H9 (cell line): Measurements from ENCODE around the gene CNNM1. TPM values are rescaled to one million over a fixed set of nuclear protein-coding genes. Genes with fewer than 3 reads are reported as not detected.

Experiments
- DNase-seq: peaks from one replicate; pipeline ENCODE4 v3.0.0-alpha.2; 2017
- H2AFZ ChIP-seq: one replicate; pipeline ENCODE4 v1.6.1; 2013; ENCODE audit warnings: mild to moderate bottlenecking, low read length, control low read depth, moderate library complexity
- H2AK5ac ChIP-seq: 2 replicates; pipeline ENCODE4 v1.6.1; 2013; ENCODE audit warnings: low read length, control low read depth, mixed read lengths; ENCODE audit not compliant: insufficient read length
- H2BK120ac ChIP-seq: one replicate; pipeline ENCODE4 v1.6.1; 2013; ENCODE audit warnings: low read depth, mild to moderate bottlenecking, low read length, control low read depth, inconsistent platforms; ENCODE audit not compliant: poor library complexity, severe bottlenecking
- H2BK12ac ChIP-seq: 2 replicates; pipeline ENCODE4 v1.6.1; 2013; ENCODE audit warnings: low read length, control low read depth, mixed read lengths, low read depth; ENCODE audit not compliant: insufficient read length
- H2BK15ac ChIP-seq: 2 replicates; pipeline ENCODE4 v1.6.1; 2013; ENCODE audit warnings: low read depth, low read length, control low read depth
- H2BK20ac ChIP-seq: one replicate; pipeline ENCODE4 v1.6.1; 2013; ENCODE audit warnings: low read depth, mild to moderate bottlenecking, low read length, control low read depth, inconsistent platforms; ENCODE audit not compliant: poor library complexity, severe bottlenecking
- H2BK5ac ChIP-seq: 2 replicates; pipeline ENCODE4 v1.6.1; 2013; ENCODE audit warnings: low read length, control low read depth, mixed read lengths; ENCODE audit not compliant: insufficient read length
- H3K14ac ChIP-seq: 2 replicates; pipeline ENCODE4 v1.6.1; 2013; ENCODE audit warnings: low read length, control low read depth; ENCODE audit not compliant: insufficient read depth
- H3K18ac ChIP-seq: 2 replicates; pipeline ENCODE4 v1.6.1; 2013; ENCODE audit warnings: low read depth, mild to moderate bottlenecking, mixed read lengths, low read length, control low read depth; ENCODE audit not compliant: insufficient read length
- H3K23ac ChIP-seq: 2 replicates; pipeline ENCODE4 v1.6.1; 2013; ENCODE audit warnings: low read length, control low read depth, mixed read lengths, low read depth; ENCODE audit not compliant: insufficient read length
- H3K23me2 ChIP-seq: 2 replicates; pipeline ENCODE4 v1.6.1; 2013; ENCODE audit warnings: low read depth, mild to moderate bottlenecking, mixed read lengths, low read length, control low read depth; ENCODE audit not compliant: insufficient read length, poor library complexity, severe bottlenecking
- H3K27ac ChIP-seq: 2 replicates; pipeline ENCODE4 v1.5.1; 2013; ENCODE audit warnings: low read length, control low read depth, mixed read lengths, low read depth; ENCODE audit not compliant: insufficient read length
- H3K27me3 ChIP-seq: 2 replicates; pipeline ENCODE4 v1.6.1; 2013; ENCODE audit warnings: low read length, control low read depth, inconsistent platforms; ENCODE audit not compliant: insufficient read depth
- H3K4ac ChIP-seq: 2 replicates; pipeline ENCODE4 v1.6.1; 2013; ENCODE audit warnings: low read depth, mild to moderate bottlenecking, control low read depth, inconsistent platforms, low read length, moderate library complexity
- H3K4me1 ChIP-seq: 2 replicates; pipeline ENCODE4 v1.6.1; 2013; ENCODE audit warnings: low read length, control low read depth, inconsistent platforms; ENCODE audit not compliant: insufficient read depth
- H3K4me2 ChIP-seq: 2 replicates; pipeline ENCODE4 v1.6.1; 2013; ENCODE audit warnings: low read length, control low read depth, mixed read lengths; ENCODE audit not compliant: insufficient read length, insufficient read depth
- H3K56ac ChIP-seq: 2 replicates; pipeline ENCODE4 v1.6.1; 2013; ENCODE audit warnings: low read depth, mild to moderate bottlenecking, mixed read lengths, low read length, control low read depth; ENCODE audit not compliant: insufficient read length
- H3K79me1 ChIP-seq: 2 replicates; pipeline ENCODE4 v1.6.1; 2013; ENCODE audit warnings: low read depth, mild to moderate bottlenecking, moderate library complexity, low read length, control low read depth, inconsistent platforms; ENCODE audit not compliant: insufficient read depth, poor library complexity, severe bottlenecking
- H3K79me2 ChIP-seq: 2 replicates; pipeline ENCODE4 v1.6.1; 2013; ENCODE audit warnings: low read length, control low read depth, inconsistent platforms; ENCODE audit not compliant: insufficient read depth
- H3K9ac ChIP-seq: 2 replicates; pipeline ENCODE4 v1.6.1; 2013; ENCODE audit warnings: low read length, control low read depth, mixed read lengths; ENCODE audit not compliant: insufficient read length; ENCODE audit errors: extremely low read depth
- H3K9me3 ChIP-seq: one replicate; pipeline ENCODE4 v1.6.1; 2013; ENCODE audit warnings: low read depth, low read length, inconsistent platforms; ENCODE audit not compliant: control insufficient read depth
- H3T11ph ChIP-seq: one replicate; pipeline ENCODE4 v1.6.1; 2013; ENCODE audit warnings: mild to moderate bottlenecking, low read length, control low read depth, inconsistent platforms
- H4K20me1 ChIP-seq: one replicate; pipeline ENCODE4 v1.6.1; 2013; ENCODE audit not compliant: control insufficient read depth, insufficient read length, insufficient read depth
- H4K5ac ChIP-seq: 2 replicates; pipeline ENCODE4 v1.6.1; 2013; ENCODE audit warnings: low read depth, mild to moderate bottlenecking, mixed read lengths, low read length, control low read depth; ENCODE audit not compliant: insufficient read length
- H4K8ac ChIP-seq: replicated peaks from 2 replicates; pipeline ENCODE4 v1.6.1; 2013; ENCODE audit warnings: low read length, control low read depth, mixed read lengths, low read depth; ENCODE audit not compliant: insufficient read length
- H4K91ac ChIP-seq: 2 replicates; pipeline ENCODE4 v1.6.1; 2013; ENCODE audit warnings: low read depth, mild to moderate bottlenecking, moderate library complexity, mixed read lengths, low read length, control low read depth; ENCODE audit not compliant: insufficient read length
- H3K27ac Mint-ChIP-seq, 3 experiments: 2 replicates in 2 of 3; 3 replicates in 1 of 3; pipeline ENCODE4 v1.8.0; 2020 to 2021; ENCODE audit warnings: mixed read lengths in 3 of 3, mild to moderate bottlenecking in 1 of 3, moderate library complexity in 1 of 3
- H3K27me3 Mint-ChIP-seq: 2 replicates; pipeline ENCODE4 v1.8.0; 2021; ENCODE audit warnings: low read depth, mild to moderate bottlenecking, moderate library complexity, mixed read lengths
- H3K36me3 Mint-ChIP-seq, 3 experiments: 2 replicates in 2 of 3; 3 replicates in 1 of 3; pipeline ENCODE4 v1.8.0; 2020 to 2021; ENCODE audit warnings: low read depth in 3 of 3, mixed read lengths in 3 of 3; ENCODE audit not compliant: insufficient read depth in 1 of 3
- H3K4me1 Mint-ChIP-seq, 2 experiments: 2 replicates each; pipeline ENCODE4 v1.8.0; 2020; ENCODE audit warnings: mixed read lengths in 2 of 2
- H3K4me3 Mint-ChIP-seq, 2 experiments: 2 replicates in 1 of 2; 3 replicates in 1 of 2; pipeline ENCODE4 v1.8.0; 2020 to 2021; ENCODE audit warnings: mild to moderate bottlenecking in 2 of 2, mixed read lengths in 2 of 2, moderate library complexity in 1 of 2
- H3K9me3 Mint-ChIP-seq, 2 experiments: 2 replicates in 1 of 2; 3 replicates in 1 of 2; pipeline ENCODE4 v1.8.0; 2020; ENCODE audit warnings: mild to moderate bottlenecking in 2 of 2, mixed read lengths in 2 of 2, moderate library complexity in 1 of 2
- WGBS: extraction: QIAGEN DNeasy Blood & Tissue Kit; methylation state at CpG from one replicate; pipeline ENCODE4 v1.1.7; 2013; ENCODE audit warnings: missing lambda C conversion rate, low lambda C conversion rate, mixed read lengths; ENCODE audit not compliant: insufficient read length; ENCODE audit errors: extremely low coverage; 5-methylcytosine and 5-hydroxymethylcytosine counted together
- total RNA-seq: library from RNA; stranded (reverse); gene quantifications from 2 replicates; pipeline ENCODE4 v1.2.1, GENCODE V29; 2021
- TF ChIP-seq, protein P1 (sequence below): fragments of 200-600 bp; sonication (generic); conservative IDR thresholded peaks from 3 replicates; pipeline ENCODE4 v1.8.0; 2021; ENCODE audit warnings: antibody characterized with exemption, mild to moderate bottlenecking

Gene CNNM1
- total RNA-seq, 1 experiment from 2014 or later: 0.35 TPM

DNA sequence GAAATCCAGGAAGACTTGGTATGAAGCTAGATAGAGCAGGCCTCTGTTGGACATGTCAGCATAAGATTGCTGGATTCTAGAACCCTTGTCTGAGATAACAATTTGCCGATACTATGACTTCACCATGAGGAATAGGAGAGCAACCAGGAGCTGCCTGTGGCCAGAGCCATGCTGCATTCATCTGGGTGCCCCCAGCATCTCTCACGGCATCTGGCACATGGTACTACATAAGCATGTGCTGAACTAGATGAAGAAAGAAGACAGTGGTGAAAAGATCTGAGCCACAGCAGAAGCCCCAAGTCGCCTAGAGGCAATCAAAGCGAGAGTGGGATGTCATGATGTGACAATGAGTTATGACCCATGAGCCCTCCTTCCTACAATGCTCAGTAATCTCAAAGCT lies 81.7 kb downstream of the CNNM1 start:
- Histone ChIP-seq H3K4me1 (no peaks in the 10 kb centered on the region), H2BK20ac (no peak overlapping the region), H4K20me1 (no peaks in the 10 kb centered on the region), H3K4me2 (no peak overlapping the region), H2AK5ac (no peak overlapping the region), H3T11ph (no peak overlapping the region), H3K27ac (no peak overlapping the region), H2BK120ac (no peak overlapping the region), H3K79me1 (no peaks in the 10 kb centered on the region), H2AFZ (no peak overlapping the region), H3K9me3 (no peaks in the 10 kb centered on the region), H3K18ac (no peak overlapping the region), H4K8ac (no peak overlapping the region), H4K5ac (no peak overlapping the region), H4K91ac (no peak overlapping the region), H2BK12ac (no peak overlapping the region), H3K14ac (no peak overlapping the region), H3K27me3 (no peaks in the 10 kb centered on the region), H3K79me2 (no peaks in the 10 kb centered on the region), H3K9ac (no peak overlapping the region), H3K23ac (no peak overlapping the region), H2BK15ac (no peak overlapping the region), H2BK5ac (no peak overlapping the region), H3K56ac (no peak overlapping the region), H3K4ac (no peak overlapping the region), H3K23me2 (no peaks in the 10 kb centered on the region)
- no peak overlapping the region for H3K4me3 Mint-ChIP-seq
- TF ChIP-seq, protein P1, sequence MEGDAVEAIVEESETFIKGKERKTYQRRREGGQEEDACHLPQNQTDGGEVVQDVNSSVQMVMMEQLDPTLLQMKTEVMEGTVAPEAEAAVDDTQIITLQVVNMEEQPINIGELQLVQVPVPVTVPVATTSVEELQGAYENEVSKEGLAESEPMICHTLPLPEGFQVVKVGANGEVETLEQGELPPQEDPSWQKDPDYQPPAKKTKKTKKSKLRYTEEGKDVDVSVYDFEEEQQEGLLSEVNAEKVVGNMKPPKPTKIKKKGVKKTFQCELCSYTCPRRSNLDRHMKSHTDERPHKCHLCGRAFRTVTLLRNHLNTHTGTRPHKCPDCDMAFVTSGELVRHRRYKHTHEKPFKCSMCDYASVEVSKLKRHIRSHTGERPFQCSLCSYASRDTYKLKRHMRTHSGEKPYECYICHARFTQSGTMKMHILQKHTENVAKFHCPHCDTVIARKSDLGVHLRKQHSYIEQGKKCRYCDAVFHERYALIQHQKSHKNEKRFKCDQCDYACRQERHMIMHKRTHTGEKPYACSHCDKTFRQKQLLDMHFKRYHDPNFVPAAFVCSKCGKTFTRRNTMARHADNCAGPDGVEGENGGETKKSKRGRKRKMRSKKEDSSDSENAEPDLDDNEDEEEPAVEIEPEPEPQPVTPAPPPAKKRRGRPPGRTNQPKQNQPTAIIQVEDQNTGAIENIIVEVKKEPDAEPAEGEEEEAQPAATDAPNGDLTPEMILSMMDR: no peak
- H3K36me3 Mint-ChIP-seq: peaks cover 8 to 22% (median 10%) of the 10 kb centered on the region in 3 experiments; a peak in 6 of 7 replicates
- H3K27me3 Mint-ChIP-seq: no peaks in the 10 kb centered on the region
- WGBS: no CpG with 5 or more reads among the region's 4 CpGs
- H3K9me3 Mint-ChIP-seq: no peaks in the 10 kb centered on the region
- DNase-seq: no peak
- H3K4me1 Mint-ChIP-seq: peaks cover 6% of the 10 kb centered on the region in 2 experiments; a peak in 3 of 4 replicates
- H3K27ac Mint-ChIP-seq: no peak overlapping the region; a peak in 2 of 7 replicates
